T-helper 1 cell treated with Interleukin-12 subunit alpha and Interleukin-12 subunit beta and Interleukin-4 antibody, amounts not matched to agents 30 ng/mL and 1 ng/mL, for 36 hours (primary cell): ENCODE data around the gene EMID1. TPM values are rescaled to one million over a fixed set of nuclear protein-coding genes. Genes with fewer than 3 reads are reported as not detected.

Experiments
- intact Hi-C: fragments of 100-400 bp; cut with micrococcal nuclease; formaldehyde crosslinking; loops from one replicate; pipeline ENCODE4 v1.15.1; 2024
- total RNA-seq: library from RNA; stranded (reverse); gene quantifications from 2 replicates; pipeline ENCODE4 v1.2.3, GENCODE V29; 2022

The EMID1 gene
- total RNA-seq, 1 donor from 2014 or later = not detected

- intact Hi-C loops = no loop called here
These were observed 52.9 kb downstream of the EMID1 start for GRCh38 chr22:29258407-29259252.

- intact Hi-C loops = no loop called here
These were observed 53.7 kb downstream of the EMID1 start for GRCh38 chr22:29259253-29259899.

GRCh38 chr22:29260031-29260560 is 54.4 kb downstream of the EMID1 start:
- intact Hi-C loops = no loop called here

- intact Hi-C loops = no loop called here
These were observed 55.1 kb downstream of the EMID1 start for GRCh38 chr22:29260601-29261315.

GRCh38 chr22:29263791-29264276 is 58.1 kb downstream of the EMID1 start:
- intact Hi-C loops = no loop called here

GRCh38 chr22:29265305-29265704 is 59.6 kb downstream of the EMID1 start:
- intact Hi-C loops = loop anchor here (5.0 kb wide), 2 partner anchors 453 to 523 kb away; partner anchors contain the start of genes CHEK2 and HSCB

GRCh38 chr22:29265929-29266328 is 60.2 kb downstream of the EMID1 start:
- intact Hi-C loops = loop anchor here (1.0 to 5.0 kb wide), 3 partner anchors 454 to 524 kb away; partner anchors contain the start of genes CHEK2 and HSCB

- intact Hi-C loops = loop anchor here (1.0 to 5.0 kb wide), 4 partner anchors 286 to 525 kb away; partner anchors contain the start of genes CHEK2, HSCB and THOC5
These were observed 61.1 kb downstream of the EMID1 start for GRCh38 chr22:29266564-29267461.

- intact Hi-C loops = loop anchor here (1.0 to 5.0 kb wide), 3 partner anchors 286 to 525 kb away; partner anchors contain the start of genes CHEK2, HSCB and THOC5
These were observed 61.8 kb downstream of the EMID1 start for GRCh38 chr22:29267462-29267857.

- intact Hi-C loops = loop anchor here (1.0 to 5.0 kb wide), 7 partner anchors 39 to 526 kb away; partner anchors contain the start of genes AP1B1, CCDC117, CHEK2 and GAS2L1
These were observed 62.3 kb downstream of the EMID1 start, which contains the start of the genes EWSR1 and RHBDD3 for GRCh38 chr22:29267858-29268510. Gene EWSR1, plus strand, starts transcription at chr22:29268268. Its CDS starts 69 bp downstream, at chr22:29268337. Gene RHBDD3, minus strand, starts transcription at chr22:29267981. Its CDS starts 2,355 bp downstream, at chr22:29265626.

GRCh38 chr22:29268511-29269229 is 63.0 kb downstream of the EMID1 start:
- intact Hi-C loops = loop anchor here (2.0 to 5.0 kb wide), 6 partner anchors 38 to 526 kb away; partner anchors contain the start of genes AP1B1, CCDC117, CHEK2 and GAS2L1

GRCh38 chr22:29269230-29269604 is 63.5 kb downstream of the EMID1 start:
- intact Hi-C loops = loop anchor here (2.0 to 5.0 kb wide), 6 partner anchors 38 to 527 kb away; partner anchors contain the start of genes AP1B1, CCDC117, CHEK2 and GAS2L1

- intact Hi-C loops = loop anchor here (2.0 to 5.0 kb wide), 6 partner anchors 37 to 528 kb away; partner anchors contain the start of genes AP1B1, CCDC117, CHEK2 and GAS2L1
These were observed 64.2 kb downstream of the EMID1 start for GRCh38 chr22:29269731-29270474.

GRCh38 chr22:29270475-29271271 is 65.0 kb downstream of the EMID1 start:
- intact Hi-C loops = no loop called here

- intact Hi-C loops = no loop called here
These were observed 66.9 kb downstream of the EMID1 start for GRCh38 chr22:29272624-29273023.

GRCh38 chr22:29275167-29275566 is 69.5 kb downstream of the EMID1 start:
- intact Hi-C loops = no loop called here
